D721Med (cell line): ENCODE measurements around the gene BARD1.

Experiments used
- DNase-seq: peaks from one replicate; pipeline ENCODE4 v3.0.0; 2011; ENCODE audit warnings: low spot score; ENCODE audit not compliant: insufficient read length
- FAIRE-seq: peaks from 2 replicates; lab custom pipeline; 2011; peaks lifted over from hg19 to GRCh38; lab: Jason Lieb, UNC
- CTCF ChIP-seq: IDR thresholded peaks from 2 replicates; pipeline ENCODE4 v1.5.1; 2012; ENCODE audit warnings: mild to moderate bottlenecking, control low read depth; ENCODE audit not compliant: insufficient read depth; ENCODE audit errors: missing control alignments

Gene BARD1

DNA sequence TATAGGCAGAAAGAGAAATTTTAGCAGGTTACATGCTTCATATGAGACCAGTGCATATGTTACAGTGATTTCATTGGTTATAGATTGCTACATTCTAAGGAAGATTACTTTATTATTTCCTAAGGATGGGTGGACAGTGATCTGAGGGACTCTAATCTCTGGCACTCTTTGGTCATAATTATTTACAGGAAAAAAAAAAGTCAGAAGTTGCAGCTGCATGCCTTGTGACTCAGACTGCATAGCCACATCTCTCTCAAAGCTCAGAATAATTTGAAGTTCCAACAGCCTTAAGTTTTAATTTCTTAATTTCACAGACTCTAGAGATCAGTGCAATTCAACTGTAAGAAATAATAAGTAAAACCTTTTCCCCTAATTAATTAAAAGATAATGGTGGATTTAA, 27.1 kb upstream of the BARD1 start:
- FAIRE-seq (no peak), DNase-seq (no peak)
- no peak for TF ChIP-seq CTCF

DNA sequence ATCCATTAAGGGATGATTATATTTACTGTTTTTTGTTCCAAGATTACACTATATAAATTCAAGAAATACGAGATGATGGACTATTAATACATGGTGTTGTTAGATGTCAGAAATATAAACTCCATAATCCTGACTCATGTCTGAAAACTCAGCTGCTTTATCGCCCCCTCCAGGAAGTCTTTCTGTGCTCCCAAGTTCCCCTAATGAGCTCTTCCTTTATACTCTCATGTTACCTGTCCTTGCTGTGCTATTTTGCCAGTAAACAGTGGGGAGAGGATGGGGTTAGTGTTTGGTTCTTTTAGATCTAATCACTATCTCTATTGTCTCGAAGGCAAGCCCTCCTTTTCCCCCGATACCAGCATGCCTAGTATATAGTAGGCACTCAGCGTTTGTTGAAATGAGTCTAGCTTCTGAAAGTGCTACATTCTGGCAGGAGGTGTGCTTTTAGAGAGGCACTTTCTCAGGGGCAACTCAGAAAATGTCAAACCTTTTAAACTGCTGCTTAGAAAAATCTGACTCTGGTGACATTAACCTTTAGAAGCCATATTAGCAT, 21.4 kb upstream of the BARD1 start:
- no peak for FAIRE-seq
- no peak for DNase-seq

DNA sequence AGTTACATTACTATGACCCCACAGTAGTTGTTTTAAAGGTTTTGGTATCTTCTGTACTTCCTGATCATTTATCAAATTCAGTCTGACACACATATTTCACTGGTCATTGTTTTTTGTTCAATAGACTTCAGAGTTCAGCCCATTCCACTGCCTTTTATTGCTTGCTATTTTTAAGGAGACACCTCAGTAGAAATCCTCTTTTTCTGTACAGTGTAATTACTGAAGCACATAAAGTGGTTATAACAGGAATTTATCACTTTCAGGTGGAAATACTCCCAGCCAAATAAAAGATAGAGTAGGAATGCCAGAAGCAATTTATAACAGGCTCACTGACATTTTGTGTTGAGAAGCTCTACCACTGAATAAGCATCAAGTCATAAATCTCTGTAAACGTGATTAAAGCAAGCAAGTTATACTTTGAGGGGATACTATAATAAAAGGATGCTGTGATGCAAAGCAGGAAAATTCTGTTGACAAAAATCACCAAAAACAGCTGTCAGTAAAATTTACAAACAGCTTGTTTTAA, 6.6 kb upstream of the BARD1 start:
- no peak for DNase-seq
- TF ChIP-seq CTCF, result no peak
- no peak for FAIRE-seq

More for the DNA sequence above, 21.4 kb upstream of the BARD1 start:
- TF ChIP-seq CTCF, result no peak

- no peak for FAIRE-seq
- DNase-seq, result no peak
- TF ChIP-seq CTCF, result no peak
Observed at GRCh38 chr2:214810671-214811070, 1.2 kb upstream of the BARD1 start.

GRCh38 chr2:214809751-214810564, 475 bp upstream of the BARD1 start:
- no peak for TF ChIP-seq CTCF
- DNase-seq (peak; percentile 66), FAIRE-seq (no peak)

GRCh38 chr2:214807653-214808052, 1.8 kb downstream of the BARD1 start:
- TF ChIP-seq CTCF, result no peak
- no peak for FAIRE-seq
- no peak for DNase-seq
